ENCODE results near the gene H6PD. TPM values are rescaled to one million over a fixed set of nuclear protein-coding genes. Genes with fewer than 3 reads are reported as not detected.

Gene H6PD
- total RNA-seq, 4 donors from 2014 or later = 27.0 to 62.2 (median 44.0) TPM

GRCh38 chr1:9201401-9202239 lies 33.0 kb upstream of the H6PD start:
- peak; percentile 24 for TF ChIP-seq POLR2AphosphoS5 (IDR thresholded peaks at IDR 0.05)
- no peak for TF ChIP-seq CTCF (IDR thresholded peaks at IDR 0.05)
- WGBS, 2 donors (ENCODE audit: low coverage in 1 of 2) = 0% methylated on average over 2 to 12 of the region's 24 CpGs
- Histone ChIP-seq H3K27ac (peak overlapping the region in 1 of 4 donors; percentile 21), H3K36me3 (no peaks in the 10 kb centered on the region), H3K4me1 (peaks cover 0 to 47% (median 21%) of the 10 kb centered on the region in 3 donors), H3K9me3 (no peaks in the 10 kb centered on the region), H3K27me3 (peaks cover 86% of the 10 kb centered on the region), H3K4me3 (peak overlapping the region in 1 of 2 donors; percentile 46)
- ATAC-seq = peak; percentile 38

GRCh38 chr1:9202240-9202870 lies 32.2 kb upstream of the H6PD start:
- Histone ChIP-seq H3K36me3 (no peaks in the 10 kb centered on the region), H3K4me3 (peak overlapping the region in 1 of 2 donors; percentile 46), H3K4me1 (peaks cover 0 to 41% (median 21%) of the 10 kb centered on the region in 3 donors), H3K27ac (no peak overlapping the region), H3K9me3 (no peaks in the 10 kb centered on the region), H3K27me3 (peaks cover 86% of the 10 kb centered on the region)
- no peak for ATAC-seq
- no peak for TF ChIP-seq CTCF (IDR thresholded peaks at IDR 0.05)
- TF ChIP-seq POLR2A (IDR thresholded peaks at IDR 0.05) = no peak
- no peak for TF ChIP-seq EP300 (IDR thresholded peaks at IDR 0.05)
- 4 to 10% methylated on average over 8 to 11 of the region's 15 CpGs for WGBS, 2 donors (ENCODE audit: low coverage in 1 of 2)

- TF ChIP-seq CTCF (IDR thresholded peaks at IDR 0.05) (no peak), POLR2A (IDR thresholded peaks at IDR 0.05) (no peak), POLR2AphosphoS5 (IDR thresholded peaks at IDR 0.05) (no peak), EP300 (IDR thresholded peaks at IDR 0.05) (no peak)
- no peak overlapping the region for H3K27ac ChIP-seq
- H3K9me3 ChIP-seq = no peaks in the 10 kb centered on the region
- H3K36me3 ChIP-seq = no peaks in the 10 kb centered on the region
- H3K4me3 ChIP-seq = no peak overlapping the region
- peaks cover 0 to 29% (median 16%) of the 10 kb centered on the region in 3 donors for H3K4me1 ChIP-seq
- ATAC-seq = no peak
- H3K27me3 ChIP-seq = peaks cover 86% of the 10 kb centered on the region
- WGBS, 2 donors (ENCODE audit: low coverage in 1 of 2) = 20 to 57% methylated on average over 2 of the region's 11 CpGs
These were observed 31.0 kb upstream of the H6PD start for GRCh38 chr1:9203511-9203982.

GRCh38 chr1:9204156-9204720 lies 30.3 kb upstream of the H6PD start:
- no peak for ATAC-seq
- H3K36me3 ChIP-seq = no peaks in the 10 kb centered on the region
- peaks cover 0 to 24% (median 12%) of the 10 kb centered on the region in 3 donors for H3K4me1 ChIP-seq
- H3K27me3 ChIP-seq = peaks cover 86% of the 10 kb centered on the region
- 73 to 86% methylated on average over 1 to 4 of the region's 7 CpGs for WGBS, 2 donors (ENCODE audit: low coverage in 1 of 2)
- TF ChIP-seq CTCF (IDR thresholded peaks at IDR 0.05) (no peak), POLR2A (IDR thresholded peaks at IDR 0.05) (no peak), POLR2AphosphoS5 (IDR thresholded peaks at IDR 0.05) (no peak), EP300 (IDR thresholded peaks at IDR 0.05) (no peak)
- no peak overlapping the region for H3K4me3 ChIP-seq
- H3K27ac ChIP-seq = no peak overlapping the region
- H3K9me3 ChIP-seq = no peaks in the 10 kb centered on the region

All from gastroesophageal sphincter (tissue), 4 donors.